Ovary (tissue), 3 donors: ENCODE results near the gene TRNP1.

Experiments
- CTCF ChIP-seq, 3 donors: fragments of 450-650 bp in 2 of 3; fragments of 200-600 bp in 1 of 3; IDR thresholded peaks; one replicate each; pipeline versions ENCODE4 v1.5.1 to v1.8.0; 2016 to 2022; ENCODE audit warnings: antibody characterized with exemption in 3 of 3, mild to moderate bottlenecking in 1 of 3
- EP300 ChIP-seq: sonication (generic); formaldehyde crosslinking; IDR thresholded peaks from one replicate; pipeline ENCODE4 v1.6.1; 2017; ENCODE audit warnings: antibody characterized with exemption
- donor health status: DM: no; HTN: no; CAD: no.

GRCh38 chr1:27037518-27037917, 44.0 kb downstream of the TRNP1 start:
- TF ChIP-seq CTCF (IDR thresholded peaks at IDR 0.05): no peak
- no peak for TF ChIP-seq EP300
